D721Med (cell line): ENCODE results near the gene STK16.

Experiments used
- DNase-seq: peaks from one replicate; pipeline ENCODE4 v3.0.0; 2011; ENCODE audit warnings: low spot score; ENCODE audit not compliant: insufficient read length
- FAIRE-seq: peaks from 2 replicates; lab custom pipeline; 2011; peaks lifted over from hg19 to GRCh38; lab: Jason Lieb, UNC
- CTCF ChIP-seq: IDR thresholded peaks from 2 replicates; pipeline ENCODE4 v1.5.1; 2012; ENCODE audit warnings: mild to moderate bottlenecking, control low read depth; ENCODE audit not compliant: insufficient read depth; ENCODE audit errors: missing control alignments

Gene STK16

GRCh38 chr2:219210196-219210885 lies 34.9 kb upstream of the STK16 start:
- no peak for DNase-seq
- no peak for TF ChIP-seq CTCF
- FAIRE-seq, result no peak

DNA sequence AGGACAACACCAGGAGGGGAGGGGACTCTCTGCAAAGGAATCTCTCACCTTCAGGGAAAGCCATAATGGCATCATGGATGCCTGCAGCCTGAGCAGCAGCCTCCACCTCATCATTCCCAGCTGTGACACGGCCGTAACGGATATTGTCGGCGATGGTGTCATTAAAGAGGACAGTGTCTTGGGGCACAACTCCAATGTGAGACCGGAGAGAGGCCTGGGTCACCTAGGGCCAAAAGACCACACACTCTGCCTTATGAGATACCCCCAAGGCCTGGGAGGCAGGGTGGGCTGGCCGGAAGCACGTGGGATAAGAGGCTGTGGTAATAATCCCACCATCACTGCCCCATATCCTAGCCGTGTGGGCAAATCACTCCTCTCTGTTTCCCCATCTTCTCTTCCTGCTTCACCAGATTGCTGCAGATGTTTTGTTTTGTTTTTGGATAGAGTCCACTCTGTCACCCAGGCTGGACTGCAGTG lies 34.4 kb upstream of the STK16 start:
- DNase-seq (no peak), FAIRE-seq (no peak)
- TF ChIP-seq CTCF, result no peak

DNA sequence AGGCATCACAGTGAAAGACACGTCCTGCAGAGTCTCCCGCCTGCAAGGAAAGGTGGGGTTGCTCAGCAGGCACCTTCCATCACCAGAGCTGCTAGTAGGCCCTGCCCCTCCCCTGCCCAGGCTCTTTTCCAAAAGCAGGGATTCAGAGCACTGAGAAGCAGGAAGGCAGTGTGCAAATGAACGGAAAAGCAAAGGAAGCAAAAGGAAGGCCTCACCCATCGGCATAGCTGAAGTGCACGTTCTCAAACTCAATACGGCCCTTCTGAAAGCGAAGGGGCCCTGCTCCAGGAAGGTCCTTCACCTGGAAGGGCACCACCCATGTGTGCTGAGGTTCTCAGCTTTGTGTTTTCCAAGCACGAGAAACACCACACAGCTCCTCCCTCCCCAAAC lies 32.3 kb upstream of the STK16 start:
- no peak for DNase-seq
- FAIRE-seq, result no peak
- TF ChIP-seq CTCF, result no peak

- FAIRE-seq (no peak), DNase-seq (no peak)
- no peak for TF ChIP-seq CTCF
Measured at GRCh38 chr2:219213486-219214071, 31.7 kb upstream of the STK16 start.

DNA sequence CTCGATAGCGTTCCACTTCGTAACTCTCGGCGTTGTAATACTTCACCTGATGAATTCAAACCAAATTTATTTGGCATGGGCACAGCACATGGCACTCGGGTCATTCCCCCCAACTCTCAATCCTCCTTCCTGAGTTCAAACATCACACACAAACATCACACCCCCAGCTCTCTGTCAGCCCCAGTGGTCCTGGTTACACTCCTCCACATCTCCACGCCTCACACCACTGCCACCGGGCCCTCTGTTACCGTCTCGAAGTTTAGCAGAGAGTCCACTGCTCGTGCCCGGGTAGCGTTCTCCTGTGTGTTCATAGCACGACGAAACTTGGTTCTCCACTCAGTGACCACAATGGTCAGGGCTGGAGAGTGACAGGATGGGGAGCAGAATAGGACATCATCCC lies 31.1 kb upstream of the STK16 start:
- TF ChIP-seq CTCF, result no peak
- DNase-seq, result no peak
- no peak for FAIRE-seq

DNA sequence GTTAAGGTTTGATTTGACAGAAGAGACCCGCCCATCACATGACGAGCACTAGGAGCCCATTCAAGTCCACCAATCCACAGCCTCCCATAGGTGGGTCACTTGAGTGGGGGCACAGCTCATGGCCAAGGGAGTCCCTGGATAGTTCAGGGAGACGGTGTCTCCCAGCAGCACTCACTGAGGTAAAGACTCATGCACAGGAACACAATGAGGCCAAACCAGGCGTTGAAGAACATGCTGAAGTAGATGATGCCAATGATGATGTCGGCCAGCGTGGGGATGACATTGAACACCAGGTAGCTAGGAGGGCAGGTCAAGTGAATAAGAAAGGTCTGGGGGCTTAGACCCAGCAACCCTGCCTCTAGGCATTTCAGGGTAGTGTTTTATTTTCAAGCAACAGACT lies 30.5 kb upstream of the STK16 start:
- no peak for DNase-seq
- FAIRE-seq, result no peak
- no peak for TF ChIP-seq CTCF
